HFFc6 (cell line): ENCODE data around the gene PPM1E. TPM values are rescaled to one million over a fixed set of nuclear protein-coding genes. Genes with fewer than 3 reads are reported as not detected.

Source experiments
- DNase-seq: peaks from one replicate; pipeline ENCODE4 v3.0.0-alpha.2; 2018
- H3K27ac Mint-ChIP-seq: 2 replicates; pipeline ENCODE4 v1.8.0; 2020; ENCODE audit warnings: mild to moderate bottlenecking, mixed read lengths
- H3K27me3 Mint-ChIP-seq: 2 replicates; pipeline ENCODE4 v1.8.0; 2021; ENCODE audit warnings: mild to moderate bottlenecking, moderate library complexity, mixed read lengths; ENCODE audit not compliant: insufficient read depth
- H3K36me3 Mint-ChIP-seq: 2 replicates; pipeline ENCODE4 v1.8.0; 2021; ENCODE audit warnings: low read depth, mixed read lengths
- H3K4me1 Mint-ChIP-seq: 2 replicates; pipeline ENCODE4 v1.8.0; 2020; ENCODE audit warnings: low read depth, mixed read lengths
- H3K4me3 Mint-ChIP-seq: 2 replicates; pipeline ENCODE4 v1.8.0; 2020; ENCODE audit warnings: mild to moderate bottlenecking, moderate library complexity, mixed read lengths
- H3K9me3 Mint-ChIP-seq: 2 replicates; pipeline ENCODE4 v1.8.0; 2020; ENCODE audit warnings: mild to moderate bottlenecking, mixed read lengths
- CTCF ChIP-seq: fragments of 200-600 bp; sonication (generic); IDR thresholded peaks from 2 replicates; pipeline ENCODE4 v1.5.0; 2021; ENCODE audit warnings: antibody characterized with exemption, mild to moderate bottlenecking
- total RNA-seq, 6 experiments: library from RNA; stranded (reverse); fragmentation: NEBNext Ultra II Directional; extraction: Animal tissue kit (Norgen Biotek cat#: 25700); gene quantifications; 2 replicates in 1 of 6; 3 replicates in 5 of 6; pipeline ENCODE4 v1.2.3, GENCODE V29; 2021

PPM1E gene
- total RNA-seq, 6 experiments from 2014 or later: not detected

DNA sequence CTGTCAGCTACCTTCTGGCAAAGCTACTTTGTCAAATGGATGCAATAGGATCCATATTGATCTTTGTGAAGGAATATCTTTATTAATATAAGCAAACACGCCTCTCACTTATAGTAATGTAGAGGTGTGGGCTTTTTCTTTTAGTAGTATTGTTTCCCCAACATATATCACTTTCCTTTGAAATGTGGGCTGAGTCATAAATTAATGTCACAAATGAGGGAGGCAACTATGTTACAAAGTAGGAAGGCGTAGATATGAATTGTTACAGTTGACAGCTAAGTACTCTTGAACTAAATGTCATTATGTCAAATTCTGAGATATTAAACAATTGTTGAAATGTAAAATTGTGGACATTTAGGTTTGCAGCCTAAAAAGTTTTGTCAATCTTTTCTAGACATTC, 2.6 kb upstream of the PPM1E start:
- DNase-seq: no peak
- Mint-ChIP-seq H3K36me3 (no peaks in the 10 kb centered on the region), H3K27ac (no peak overlapping the region), H3K9me3 (no peaks in the 10 kb centered on the region), H3K4me3 (no peak overlapping the region), H3K4me1 (peaks cover 8% of the 10 kb centered on the region), H3K27me3 (peaks cover 24% of the 10 kb centered on the region)
- no peak for TF ChIP-seq CTCF

DNA sequence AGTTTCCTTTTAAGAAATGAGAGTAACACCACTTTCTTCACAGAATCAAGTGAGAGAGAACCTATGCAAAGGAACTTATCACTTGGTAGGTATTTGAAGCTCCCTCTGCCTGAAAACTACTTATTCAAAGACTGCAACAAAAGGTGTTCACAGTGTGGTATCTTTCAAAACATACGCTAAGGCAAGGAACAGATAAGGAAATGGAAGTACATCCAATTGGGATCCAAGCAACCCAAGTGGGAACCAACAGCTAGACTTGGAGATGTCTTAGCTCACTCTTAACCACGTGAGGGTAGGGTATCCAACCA, 431 bp upstream of the PPM1E start:
- Mint-ChIP-seq H3K9me3 (no peaks in the 10 kb centered on the region), H3K4me1 (peaks cover 8% of the 10 kb centered on the region), H3K4me3 (no peak overlapping the region), H3K27me3 (peaks cover 37% of the 10 kb centered on the region), H3K27ac (no peak overlapping the region), H3K36me3 (no peaks in the 10 kb centered on the region)
- DNase-seq: no peak
- no peak for TF ChIP-seq CTCF

DNA sequence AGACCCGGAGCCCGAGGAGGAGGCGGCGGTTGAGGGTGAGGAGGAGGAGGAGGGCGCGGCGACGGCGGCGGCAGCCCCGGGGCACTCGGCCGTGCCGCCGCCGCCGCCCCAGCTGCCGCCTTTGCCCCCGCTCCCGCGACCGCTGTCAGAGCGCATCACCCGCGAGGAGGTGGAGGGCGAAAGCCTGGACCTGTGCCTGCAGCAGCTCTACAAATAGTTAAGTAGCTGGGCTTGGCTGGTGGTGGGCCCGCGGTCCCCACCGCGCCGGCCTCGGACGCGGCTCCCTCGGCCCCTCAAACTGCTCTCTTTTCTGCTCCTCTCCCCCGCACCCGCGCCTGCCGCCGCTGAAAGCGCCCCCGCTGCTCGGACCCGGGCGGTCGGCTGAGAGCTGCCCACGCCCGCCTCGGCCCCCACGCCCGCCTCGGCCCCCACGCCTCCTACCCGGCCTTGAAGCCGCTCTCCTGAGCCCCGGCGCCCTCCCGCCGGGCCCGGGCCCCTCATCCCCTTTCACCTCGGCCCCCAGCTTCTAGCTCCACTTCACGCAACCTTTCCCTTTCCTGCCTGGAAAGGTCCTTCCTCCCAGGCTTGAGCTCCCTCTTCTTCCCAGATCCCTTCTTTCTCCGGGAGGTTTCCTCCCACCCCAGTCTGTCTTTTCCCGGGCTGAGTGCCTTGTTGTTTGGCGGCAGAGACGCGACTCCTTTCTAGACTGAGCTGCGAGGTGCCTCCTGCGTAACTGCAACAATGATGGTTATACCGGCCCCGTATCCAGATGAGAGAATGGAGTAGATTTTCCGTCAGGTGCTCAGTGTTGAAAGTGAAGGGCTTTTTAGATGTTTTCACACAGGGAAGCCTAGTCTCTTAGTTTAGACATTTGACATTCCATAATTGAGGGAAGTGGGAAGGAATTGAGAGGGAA, 850 bp downstream of the PPM1E start:
- DNase-seq: no peak
- Mint-ChIP-seq H3K27ac (no peak overlapping the region), H3K27me3 (peaks cover 42% of the 10 kb centered on the region)

DNA sequence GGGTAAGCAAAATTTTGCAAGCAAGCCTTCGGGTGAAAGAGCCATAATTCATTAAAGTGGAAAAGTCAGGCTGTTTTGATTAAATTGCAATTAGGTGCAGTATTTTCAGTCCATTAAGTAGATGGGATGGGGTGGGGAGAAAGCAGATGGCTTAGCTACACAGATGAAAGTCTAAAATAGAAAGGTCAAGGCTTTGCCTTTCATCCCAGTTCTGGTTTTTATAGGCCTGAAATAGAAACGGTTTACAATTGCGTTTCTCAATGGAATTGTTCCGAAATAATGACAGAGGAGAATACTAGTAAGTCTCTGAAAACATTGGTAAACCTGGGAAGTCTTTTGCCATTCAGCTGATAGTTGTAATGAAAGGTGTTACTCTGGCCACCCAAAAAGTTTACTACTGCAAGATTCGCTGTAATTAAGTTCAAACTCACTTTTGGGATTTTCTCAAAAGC, 1.5 kb downstream of the PPM1E start:
- peaks cover 39% of the 10 kb centered on the region for H3K27me3 Mint-ChIP-seq
- no peaks in the 10 kb centered on the region for H3K36me3 Mint-ChIP-seq

More for the DNA sequence above, 850 bp downstream of the PPM1E start:
- Mint-ChIP-seq H3K36me3 (no peaks in the 10 kb centered on the region), H3K4me1 (peaks cover 8% of the 10 kb centered on the region), H3K4me3 (peak overlapping the region; percentile 65), H3K9me3 (no peaks in the 10 kb centered on the region)
- TF ChIP-seq CTCF: no peak

DNA sequence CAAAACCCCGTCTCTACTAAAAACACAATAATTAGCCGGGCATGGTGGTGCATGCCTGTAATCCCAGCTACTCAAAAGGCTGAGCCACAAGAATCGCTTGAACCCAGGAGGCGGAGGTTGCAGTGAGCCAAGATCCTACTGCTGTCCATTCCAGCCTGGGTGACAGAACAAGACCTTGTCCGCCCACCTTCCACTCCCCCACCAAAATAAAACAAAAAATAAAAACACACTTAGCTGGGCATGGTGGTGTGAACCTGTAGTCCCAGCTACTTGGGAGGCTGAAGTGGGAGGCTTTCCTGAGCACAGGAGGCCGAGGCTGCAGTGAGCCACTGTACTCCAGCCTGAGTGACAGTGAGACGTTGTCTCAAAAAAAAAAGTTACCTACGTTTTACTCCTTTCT, 3.2 kb downstream of the PPM1E start:
- no peak for DNase-seq
- peaks cover 8% of the 10 kb centered on the region for H3K4me1 Mint-ChIP-seq
- TF ChIP-seq CTCF: no peak
- no peak overlapping the region for H3K27ac Mint-ChIP-seq
- H3K9me3 Mint-ChIP-seq: no peaks in the 10 kb centered on the region
- H3K36me3 Mint-ChIP-seq: no peaks in the 10 kb centered on the region
- H3K4me3 Mint-ChIP-seq: no peak overlapping the region
- peaks cover 42% of the 10 kb centered on the region for H3K27me3 Mint-ChIP-seq

More for the DNA sequence above, 1.5 kb downstream of the PPM1E start:
- no peak overlapping the region for H3K4me3 Mint-ChIP-seq
- no peak overlapping the region for H3K27ac Mint-ChIP-seq
- no peak for DNase-seq
- TF ChIP-seq CTCF: no peak
- no peaks in the 10 kb centered on the region for H3K9me3 Mint-ChIP-seq
- H3K4me1 Mint-ChIP-seq: peaks cover 8% of the 10 kb centered on the region
